HG03139 (cell line): Measurements from ENCODE around the gene LMNA.
"Not testable (repeated sequence)": the region's sequence is repeated elsewhere in the genome, so short reads cannot be mapped to it uniquely, and the experiment has no call there.

Experiments
- ATAC-seq: cut with Tn5 transposase; IDR thresholded peaks from one replicate; pipeline ENCODE4 v1.9.1; 2021; ENCODE audit not compliant: unreplicated experiment

The LMNA gene

DNA sequence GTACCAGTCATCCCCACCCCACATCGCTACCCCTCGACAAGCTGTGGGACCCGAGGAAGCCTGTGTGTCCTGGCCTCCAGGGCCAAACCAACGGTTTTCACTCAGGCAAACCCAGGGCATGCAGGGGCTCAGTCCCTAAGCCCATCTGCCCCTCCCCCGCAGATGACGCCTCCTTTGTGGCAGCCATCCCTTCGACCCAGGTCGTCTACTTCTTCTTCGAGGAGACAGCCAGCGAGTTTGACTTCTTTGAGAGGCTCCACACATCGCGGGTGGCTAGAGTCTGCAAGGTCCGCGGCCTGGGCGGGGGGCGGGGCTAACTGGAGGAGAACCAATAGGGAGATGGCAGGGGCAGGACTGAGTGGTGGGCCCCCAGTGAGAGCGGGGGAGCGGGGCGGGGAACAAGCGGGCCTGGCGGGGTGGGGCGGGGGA, 46.2 kb downstream of the LMNA start:
- no peak for ATAC-seq

DNA sequence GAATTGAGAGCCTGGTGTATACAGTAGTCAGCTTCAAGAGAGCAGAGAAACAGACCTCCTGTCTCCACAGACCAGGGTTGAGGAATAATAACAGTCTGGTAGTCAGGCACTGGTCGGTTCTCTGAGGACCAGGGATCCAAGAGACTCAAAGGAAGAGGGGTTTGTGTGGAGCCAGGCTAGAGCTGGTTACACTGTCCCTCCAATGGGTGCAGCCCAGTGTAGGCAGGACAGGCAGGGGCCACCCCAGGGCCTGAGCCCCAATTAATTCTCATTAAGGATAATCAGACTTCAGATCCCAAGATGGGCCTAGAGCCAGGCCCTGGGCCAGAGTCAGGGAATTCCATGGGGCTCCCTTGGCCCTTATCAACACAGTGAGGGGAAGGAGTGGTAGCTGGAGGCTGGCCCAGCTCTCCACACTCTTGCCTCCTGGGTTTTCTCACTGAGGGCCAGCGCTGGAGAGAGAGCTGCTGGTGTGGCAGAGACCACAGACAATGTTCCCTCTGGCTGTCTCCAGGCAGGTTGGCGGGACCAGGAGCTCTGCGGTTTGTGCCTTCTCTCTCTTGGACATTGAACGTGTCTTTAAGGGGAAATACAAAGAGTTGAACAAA, 48.0 kb downstream of the LMNA start:
- no peak for ATAC-seq

DNA sequence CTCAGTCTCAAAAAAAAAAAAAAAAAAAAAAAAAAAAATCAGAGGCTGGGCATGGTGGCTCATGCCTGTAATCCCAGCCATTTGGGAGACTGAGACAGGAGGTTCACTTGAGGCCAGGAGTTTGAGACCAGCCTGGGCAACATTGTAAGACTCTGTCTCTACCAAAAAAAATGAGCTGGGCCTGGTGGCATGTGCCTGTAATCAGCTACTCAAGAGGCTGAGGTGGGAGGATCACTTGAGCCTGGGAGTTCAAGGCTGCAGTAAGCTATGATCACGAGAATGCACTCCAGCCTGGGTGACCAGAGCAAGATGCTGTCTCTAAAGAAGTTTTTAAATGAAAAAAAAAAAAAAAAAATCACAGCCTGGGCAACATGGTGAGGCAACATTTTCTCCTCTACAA, 49.2 kb downstream of the LMNA start:
- no peak for ATAC-seq

DNA sequence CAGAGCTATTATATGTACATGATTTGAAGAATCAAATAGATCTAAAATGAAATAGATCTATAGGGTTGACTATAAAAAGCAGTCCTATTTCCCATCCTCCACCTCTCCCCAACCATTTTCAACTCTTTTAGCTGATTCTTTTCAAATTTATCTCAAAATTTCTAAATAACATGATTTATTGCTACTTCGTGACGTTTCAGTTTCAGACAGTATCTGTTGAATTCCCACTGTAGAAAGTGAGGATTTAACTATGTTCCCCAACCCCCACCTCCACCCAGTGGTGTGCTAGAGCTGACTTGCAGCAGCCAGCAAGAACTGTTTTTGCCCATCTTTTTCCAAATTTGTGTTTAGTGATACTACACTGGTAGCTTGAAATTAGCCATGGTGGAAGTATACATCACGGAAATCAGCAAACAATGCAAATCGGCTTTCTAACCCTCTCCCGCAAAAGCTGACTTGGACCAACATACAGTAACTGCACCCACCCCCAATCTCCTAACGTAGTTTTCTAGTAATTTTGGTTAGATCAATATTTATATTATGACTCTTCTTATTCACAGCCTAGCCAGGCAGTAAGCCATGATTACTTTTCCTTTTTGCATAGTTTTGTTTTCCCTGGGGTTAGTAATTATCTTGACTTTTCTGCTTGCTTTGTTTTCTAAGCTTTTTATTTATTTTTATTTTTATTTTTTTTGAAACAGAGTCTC, 49.8 kb downstream of the LMNA start:
- no peak for ATAC-seq

DNA sequence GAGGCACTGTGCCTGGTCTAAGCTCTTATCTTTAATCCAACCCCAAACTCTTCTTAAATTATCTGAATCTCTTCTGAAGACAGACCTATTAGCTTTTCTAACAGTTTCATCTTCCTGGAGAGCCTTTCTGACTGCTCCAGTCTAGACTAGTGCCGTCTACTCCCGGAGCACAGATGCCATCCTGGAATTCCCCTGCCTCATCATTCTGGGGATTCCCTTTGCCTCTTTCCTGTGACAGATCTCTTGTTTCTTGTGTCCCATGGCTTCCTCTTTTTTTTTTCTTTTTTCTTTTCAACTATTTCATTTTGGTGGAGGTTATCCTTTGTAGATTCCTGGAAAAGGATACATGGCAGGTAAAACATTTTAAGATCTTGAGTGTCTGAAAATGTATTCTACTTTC, 50.6 kb downstream of the LMNA start:
- no peak for ATAC-seq

DNA sequence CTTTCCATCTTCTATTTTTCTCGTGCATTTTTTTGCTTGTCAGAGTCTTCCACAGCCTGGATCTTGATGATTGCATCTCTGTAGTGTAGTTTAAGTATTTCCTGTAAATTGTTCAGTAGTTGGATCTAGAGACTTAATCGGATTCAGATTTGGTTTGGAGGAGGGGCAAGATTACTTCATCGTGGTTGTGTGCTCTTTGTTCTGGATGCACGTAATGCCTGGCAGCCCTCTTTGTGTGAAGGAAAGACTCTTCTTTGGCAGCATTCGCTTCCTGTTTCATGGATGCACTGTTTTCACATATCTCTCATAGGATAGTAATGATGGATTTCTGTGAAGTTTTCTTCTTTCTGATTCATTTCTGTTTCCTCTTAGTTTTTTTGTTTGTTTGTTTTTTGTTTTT, 53.0 kb downstream of the LMNA start:
- ATAC-seq = no peak

DNA sequence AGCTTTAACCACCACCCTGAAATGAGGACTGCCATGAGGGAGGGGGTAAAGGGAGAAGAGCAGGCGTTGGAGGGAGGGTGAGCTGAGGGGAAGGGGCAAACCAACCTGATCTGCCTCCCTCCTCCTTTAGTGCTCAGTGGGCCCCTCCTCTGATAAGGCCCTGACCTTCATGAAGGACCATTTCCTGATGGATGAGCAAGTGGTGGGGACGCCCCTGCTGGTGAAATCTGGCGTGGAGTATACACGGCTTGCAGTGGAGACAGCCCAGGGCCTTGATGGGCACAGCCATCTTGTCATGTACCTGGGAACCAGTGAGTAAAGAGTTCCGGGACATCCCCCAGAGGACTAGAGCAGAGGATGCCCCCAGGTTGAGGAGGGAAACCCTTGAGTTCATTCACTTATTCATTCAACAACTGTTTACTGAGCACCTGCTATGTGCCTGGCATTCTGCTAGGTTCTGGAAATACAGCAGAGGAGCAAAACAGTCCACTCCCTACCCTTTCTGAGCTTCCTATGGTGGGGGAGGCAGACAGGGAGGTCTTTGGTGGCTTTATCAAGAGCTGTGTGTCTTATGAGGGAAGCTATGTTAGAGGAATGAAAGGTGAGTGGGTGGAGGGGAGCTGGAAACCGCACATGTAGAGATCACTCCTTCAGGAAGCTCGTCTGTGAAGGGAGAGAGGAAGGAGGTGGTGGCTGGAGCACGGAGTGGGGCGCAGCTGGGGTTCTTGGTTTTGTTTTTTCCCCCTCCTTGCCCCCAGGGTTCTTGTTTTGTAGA, 58.4 kb downstream of the LMNA start:
- ATAC-seq = no peak

DNA sequence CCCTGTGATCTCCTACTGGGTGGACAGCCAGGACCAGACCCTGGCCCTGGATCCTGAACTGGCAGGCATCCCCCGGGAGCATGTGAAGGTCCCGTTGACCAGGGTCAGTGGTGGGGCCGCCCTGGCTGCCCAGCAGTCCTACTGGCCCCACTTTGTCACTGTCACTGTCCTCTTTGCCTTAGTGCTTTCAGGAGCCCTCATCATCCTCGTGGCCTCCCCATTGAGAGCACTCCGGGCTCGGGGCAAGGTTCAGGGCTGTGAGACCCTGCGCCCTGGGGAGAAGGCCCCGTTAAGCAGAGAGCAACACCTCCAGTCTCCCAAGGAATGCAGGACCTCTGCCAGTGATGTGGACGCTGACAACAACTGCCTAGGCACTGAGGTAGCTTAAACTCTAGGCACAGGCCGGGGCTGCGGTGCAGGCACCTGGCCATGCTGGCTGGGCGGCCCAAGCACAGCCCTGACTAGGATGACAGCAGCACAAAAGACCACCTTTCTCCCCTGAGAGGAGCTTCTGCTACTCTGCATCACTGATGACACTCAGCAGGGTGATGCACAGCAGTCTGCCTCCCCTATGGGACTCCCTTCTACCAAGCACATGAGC, 62.2 kb downstream of the LMNA start:
- ATAC-seq = no peak

DNA sequence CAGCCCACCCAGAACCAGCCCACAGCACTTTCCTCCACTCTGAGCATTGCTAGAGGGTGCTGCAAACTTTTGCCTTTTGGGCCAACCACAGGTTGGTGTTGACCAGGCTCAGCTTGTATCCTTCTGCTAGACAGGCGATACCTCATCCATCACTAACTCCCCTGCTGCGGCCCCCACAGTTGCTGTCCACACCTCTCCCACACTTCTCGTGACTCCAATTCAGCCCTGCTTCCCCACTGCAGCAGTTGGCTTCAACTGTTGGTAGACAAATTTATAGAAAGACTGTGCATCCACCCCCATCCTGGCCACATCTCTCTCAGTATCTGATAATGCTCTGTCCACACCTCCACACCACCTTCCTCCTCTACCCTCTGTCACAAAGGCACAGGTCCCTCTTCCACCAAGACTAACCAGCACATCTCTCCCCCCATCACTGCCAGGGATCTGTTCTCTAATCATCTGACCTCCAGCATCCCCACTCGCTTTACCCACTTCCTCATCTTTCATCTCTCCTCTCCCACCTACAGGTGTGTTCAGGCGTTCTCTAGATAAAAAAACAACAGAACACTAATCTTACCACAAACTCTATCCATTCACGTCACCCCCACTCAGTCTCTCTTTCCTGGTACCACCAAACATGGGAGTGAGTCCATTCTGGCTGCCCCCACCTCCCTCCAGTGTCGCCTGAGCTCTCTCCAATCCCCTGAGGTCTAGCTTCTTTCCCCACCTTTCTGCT, 63.6 kb downstream of the LMNA start:
- ATAC-seq = no peak

DNA sequence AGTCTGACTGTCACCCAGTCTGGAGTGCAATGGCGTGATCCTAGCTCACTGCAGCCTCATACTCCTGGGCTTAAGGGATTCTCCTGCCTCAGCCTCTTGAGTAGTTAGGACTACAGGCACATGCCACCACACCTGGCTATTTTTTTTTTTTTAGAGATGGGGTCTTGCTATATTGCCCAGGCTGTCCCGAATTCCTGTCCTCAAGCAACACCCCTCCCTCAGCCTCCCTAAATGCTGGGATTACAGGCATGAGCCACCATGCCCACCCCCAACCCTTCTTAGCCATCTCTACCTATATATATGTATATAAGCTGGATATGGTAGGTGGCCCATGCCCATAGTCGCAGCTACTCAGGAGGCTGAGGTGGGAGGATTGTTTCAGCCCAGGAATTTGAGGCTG, 66.0 kb downstream of the LMNA start:
- no peak for ATAC-seq

DNA sequence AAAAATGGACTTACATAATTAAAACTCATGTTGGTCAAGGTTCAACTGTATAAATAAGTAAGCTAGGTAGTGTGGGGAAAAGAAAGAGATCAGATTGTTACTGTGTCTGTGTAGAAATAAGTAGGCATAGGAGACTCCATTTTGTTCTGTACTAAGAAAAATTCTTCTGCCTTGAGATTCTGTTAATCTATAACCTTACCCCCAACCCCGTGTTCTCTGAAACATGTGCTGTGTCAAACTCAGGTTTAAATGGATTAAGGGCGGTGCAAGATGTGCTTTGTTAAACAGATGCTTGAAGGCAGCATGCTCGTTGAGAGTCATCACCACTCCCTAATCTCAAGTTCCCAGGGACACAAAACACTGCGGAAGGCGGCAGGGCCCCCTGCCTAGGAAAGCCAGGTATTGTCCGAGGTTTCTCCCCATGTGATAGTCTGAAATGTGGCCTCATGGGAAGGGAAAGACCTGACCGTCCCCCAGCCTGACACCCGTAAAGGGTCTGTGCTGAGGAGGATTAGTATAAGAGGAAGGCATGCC, 66.9 kb downstream of the LMNA start:
- ATAC-seq = not testable (repeated sequence)

DNA sequence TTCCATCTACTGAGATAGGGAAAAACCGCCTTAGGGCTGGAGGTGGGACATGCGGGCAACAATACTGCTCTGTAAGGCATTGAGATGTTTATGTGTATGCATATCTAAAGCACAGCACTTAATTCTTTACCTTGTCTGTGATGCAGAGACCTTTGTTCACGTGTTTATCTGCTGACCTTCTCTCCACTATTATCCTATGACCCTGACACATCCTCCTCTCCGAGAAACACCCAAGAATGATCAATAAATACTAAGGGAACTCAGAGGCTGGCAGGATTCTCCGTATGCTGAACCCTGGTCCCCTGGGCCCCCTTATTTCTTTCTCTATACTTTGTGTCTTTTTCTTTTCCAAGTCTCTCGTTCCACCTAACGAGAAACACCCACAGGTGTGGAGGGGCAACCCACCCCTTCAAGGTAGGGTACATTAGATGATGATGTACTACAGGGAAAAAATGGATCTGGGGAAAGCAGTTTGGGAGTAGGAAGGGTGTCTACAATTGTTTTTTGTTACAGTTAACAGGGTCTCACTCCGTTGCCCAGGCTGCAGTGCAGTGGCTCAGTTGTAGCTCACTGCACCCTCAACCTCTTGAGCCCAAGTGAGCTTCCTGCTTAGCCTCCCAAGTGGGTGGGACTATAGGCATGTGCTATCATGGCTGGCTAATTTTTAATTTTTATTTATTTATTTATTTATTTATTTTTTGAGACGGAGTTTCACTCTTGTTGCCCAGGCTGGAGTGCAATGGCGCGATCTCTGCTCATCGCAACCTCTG, 67.7 kb downstream of the LMNA start:
- ATAC-seq = not testable (repeated sequence)

DNA sequence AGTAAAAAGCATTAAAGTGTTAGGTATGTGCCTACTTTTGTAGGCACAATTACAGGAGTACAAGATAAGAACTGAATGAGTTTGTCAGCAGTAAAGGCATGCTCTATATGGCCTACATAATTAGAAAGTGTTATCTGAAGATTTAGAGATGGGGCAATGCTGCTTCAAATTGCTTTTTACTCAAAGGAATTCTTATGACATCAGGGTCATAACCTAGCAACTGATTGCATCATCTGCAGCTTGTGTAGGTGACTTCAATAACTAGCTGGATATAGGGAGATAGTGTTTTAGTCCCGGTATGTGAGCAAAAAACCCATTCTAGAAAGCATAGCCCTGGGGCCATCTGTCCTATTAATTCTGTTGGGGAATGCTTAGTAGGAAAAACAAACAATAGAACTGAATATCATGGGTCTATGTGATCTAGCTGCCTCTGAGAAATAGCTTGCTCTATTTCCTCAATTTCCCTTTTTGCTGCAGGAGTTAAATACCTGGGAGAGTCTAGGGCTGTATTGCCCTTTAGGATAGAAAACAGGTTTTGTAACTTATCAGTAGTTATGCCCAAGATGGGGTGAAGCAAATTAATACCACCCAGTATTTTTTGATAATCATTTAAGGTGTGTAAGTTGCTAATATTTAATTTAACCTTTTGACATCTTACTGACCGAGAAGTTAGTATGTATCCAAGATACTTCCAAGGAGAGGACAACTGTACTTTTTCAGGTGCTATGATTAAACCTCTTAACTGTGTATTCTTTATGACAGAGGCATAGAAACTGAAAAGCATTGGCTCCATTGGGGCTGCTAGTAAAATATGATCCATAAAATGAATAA, 72.1 kb downstream of the LMNA start:
- ATAC-seq = not testable (repeated sequence)
